Activated CD8-positive, alpha-beta T cell treated with anti-CD3 and anti-CD28 coated beads for 36 hours (primary cell): ENCODE results near the gene ARVCF. TPM values are rescaled to one million over a fixed set of nuclear protein-coding genes. Genes with fewer than 3 reads are reported as not detected.

Experiments
- ATAC-seq: fragments of 200-7000 bp; cut with Tn5 transposase; one replicate; pipeline ENCODE4 v1.10.0; 2021; ENCODE audit warnings: mild to moderate bottlenecking, moderate library complexity
- CTCF ChIA-PET: fragments of 350-600 bp; sonication (Branson Sonifier 250); formaldehyde crosslinking; loops from one replicate; lab custom pipeline; 2021; ENCODE audit warnings: antibody characterized with exemption; lab: Charles Lee
- POLR2A ChIA-PET: fragments of 350-600 bp; sonication (Branson Sonifier 250); formaldehyde crosslinking; loops from one replicate; lab custom pipeline; 2021; ENCODE audit warnings: antibody characterized with exemption; lab: Charles Lee
- DNase-seq: peaks from one replicate; pipeline ENCODE4 v3.0.0-alpha.2; 2020
- H3K27ac Mint-ChIP-seq: one replicate; pipeline ENCODE4 v1.8.0; 2021; ENCODE audit warnings: mild to moderate bottlenecking, mixed read lengths
- H3K27me3 Mint-ChIP-seq: one replicate; pipeline ENCODE4 v1.8.0; 2021; ENCODE audit warnings: mixed read lengths
- H3K36me3 Mint-ChIP-seq: one replicate; pipeline ENCODE4 v1.8.0; 2021; ENCODE audit warnings: low read depth, mixed read lengths
- H3K4me1 Mint-ChIP-seq: one replicate; pipeline ENCODE4 v1.8.0; 2021; ENCODE audit warnings: low read depth, mixed read lengths
- H3K4me3 Mint-ChIP-seq: one replicate; pipeline ENCODE4 v1.8.0; 2021; ENCODE audit warnings: mild to moderate bottlenecking, moderate library complexity, mixed read lengths
- H3K9me3 Mint-ChIP-seq: one replicate; pipeline ENCODE4 v1.8.0; 2021; ENCODE audit warnings: mixed read lengths
- CTCF ChIP-seq: fragments of 200-600 bp; IDR thresholded peaks from one replicate; pipeline ENCODE4 v1.8.0; 2022; ENCODE audit warnings: antibody characterized with exemption, mild to moderate bottlenecking
- intact Hi-C: fragments of 100-400 bp; cut with micrococcal nuclease; formaldehyde crosslinking; loops from one replicate; pipeline ENCODE4 v1.10.0; 2022
- total RNA-seq, 2 experiments: library from RNA; stranded (reverse); gene quantifications; one replicate each; pipeline ENCODE4 v1.2.3, GENCODE V29; 2021

ARVCF gene
- total RNA-seq, 2 experiments from 2014 or later = 1.2 to 1.9 TPM

DNA sequence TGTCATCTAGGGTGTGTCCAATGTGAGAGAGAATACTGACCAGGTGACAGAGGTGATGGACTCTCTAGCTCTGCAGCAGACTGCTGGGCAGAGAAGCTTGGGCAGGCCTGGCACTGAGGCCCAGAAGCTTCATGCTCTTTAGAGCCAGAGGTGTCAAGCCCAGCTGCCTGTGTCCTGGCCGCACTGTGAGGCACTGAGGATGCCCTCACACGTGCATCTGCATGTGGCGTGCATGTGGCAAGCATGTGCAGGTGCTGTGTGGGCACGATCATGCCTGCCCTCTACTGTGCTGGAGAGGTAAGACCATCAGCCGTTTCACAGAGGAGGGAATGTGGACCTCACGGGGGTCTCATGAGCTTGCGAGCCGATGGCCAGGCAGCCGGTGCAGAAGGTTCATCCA is 59.2 kb downstream of the ARVCF start:
- no peak overlapping the region for H3K27ac Mint-ChIP-seq

DNA sequence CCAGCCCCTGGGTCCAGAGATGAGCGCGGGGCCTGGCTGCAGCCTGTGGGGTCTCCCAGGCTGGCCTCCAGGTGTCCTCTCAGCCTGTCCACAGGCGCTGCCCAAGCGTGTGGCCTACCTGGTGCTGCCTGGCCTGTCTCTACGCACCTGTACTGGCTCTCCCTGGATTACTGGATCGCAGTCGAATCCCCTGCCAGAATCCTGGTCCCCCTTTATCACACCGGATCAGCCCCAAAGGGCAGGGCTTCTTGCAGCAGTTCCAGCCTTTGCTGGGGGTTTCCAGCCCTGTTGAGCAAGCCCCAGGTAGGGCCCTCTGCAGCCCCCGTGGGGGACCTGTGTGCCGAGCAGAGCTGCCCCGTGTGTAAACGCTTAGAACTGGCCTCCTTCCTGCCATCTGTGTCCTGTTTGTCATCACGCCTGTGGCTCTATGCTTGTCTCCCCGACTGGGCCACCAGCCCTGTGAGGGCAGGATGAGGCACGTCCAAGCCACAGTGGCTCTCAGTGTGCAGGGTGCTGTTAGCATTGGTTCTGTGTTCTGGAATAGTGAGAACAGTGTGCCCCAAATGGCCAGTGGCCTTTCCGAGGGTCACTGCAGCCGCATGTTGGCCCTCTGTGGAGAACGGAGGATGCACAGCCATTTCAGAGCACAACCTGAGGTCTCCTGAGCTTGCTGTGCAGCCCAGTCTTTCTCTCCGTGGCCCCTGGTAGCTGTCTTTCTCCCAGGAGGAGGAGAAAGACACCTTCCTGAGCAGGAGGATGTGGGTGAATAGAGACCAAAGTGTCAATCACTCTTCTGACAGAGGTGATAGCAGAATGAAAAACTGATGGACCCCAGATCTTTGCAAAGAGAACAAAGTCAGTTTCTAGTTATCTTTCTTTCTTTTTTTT is 61.1 kb downstream of the ARVCF start:
- Mint-ChIP-seq H3K4me3 (no peak overlapping the region), H3K4me1 (peaks cover 12% of the 10 kb centered on the region), H3K27me3 (no peaks in the 10 kb centered on the region), H3K36me3 (peaks cover 7% of the 10 kb centered on the region), H3K9me3 (no peaks in the 10 kb centered on the region), H3K27ac (peak overlapping the region; percentile 52)
- TF ChIP-seq CTCF = no peak
- intact Hi-C loops = no loop called here
- ATAC-seq (peak; percentile 64), DNase-seq (no peak)
- ChIA-PET POLR2A (no interaction called here), CTCF (interaction anchor here (0.8 to 1.5 kb wide), 2 partner anchors 16 to 166 kb away, joined by 3 read pairs; no protein-coding TSS in a partner anchor)

More for the DNA sequence above, 59.2 kb downstream of the ARVCF start:
- no peak for TF ChIP-seq CTCF
- DNase-seq (no peak), ATAC-seq (no peak)
- Mint-ChIP-seq H3K4me3 (no peak overlapping the region), H3K9me3 (no peaks in the 10 kb centered on the region), H3K27me3 (no peaks in the 10 kb centered on the region), H3K4me1 (peaks cover 13% of the 10 kb centered on the region), H3K36me3 (peaks cover under 1% of the 10 kb centered on the region)
- CTCF ChIA-PET = interaction anchor here (1.0 kb wide), 1 partner anchor 10 kb away, joined by 4 read pairs; no protein-coding TSS in a partner anchor
- intact Hi-C loops = no loop called here
- POLR2A ChIA-PET = interaction anchor here (0.7 to 0.8 kb wide), 2 partner anchors 20 to 133 kb away, joined by 3 read pairs; no protein-coding TSS in a partner anchor

DNA sequence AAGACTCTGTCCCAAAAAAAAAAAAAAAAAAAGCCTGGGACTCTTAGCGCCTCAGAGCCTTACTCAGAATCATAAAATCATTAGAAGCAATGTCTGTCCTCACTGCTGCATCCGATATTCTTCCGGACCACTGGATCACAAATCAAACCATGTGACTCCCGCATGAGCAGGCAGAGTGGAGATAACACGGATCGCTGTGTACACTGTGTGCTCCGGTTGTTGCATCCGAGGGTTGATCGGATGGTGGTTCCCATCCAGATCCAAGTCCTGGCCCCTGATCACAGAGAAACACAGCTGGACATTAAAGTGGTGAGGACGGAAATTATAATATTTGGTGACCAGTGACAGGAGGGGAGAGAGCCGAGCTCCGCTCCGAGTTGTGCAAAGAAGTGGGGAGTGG is 65.3 kb downstream of the ARVCF start:
- CTCF ChIA-PET = interaction anchor here (0.8 to 0.9 kb wide), 3 partner anchors 19 to 227 kb away, joined by 3 read pairs; partner anchors contain the start of gene GP1BB
- peaks cover 26% of the 10 kb centered on the region for H3K4me1 Mint-ChIP-seq
- H3K9me3 Mint-ChIP-seq = no peaks in the 10 kb centered on the region
- peaks cover 19% of the 10 kb centered on the region for H3K36me3 Mint-ChIP-seq
- no peak for TF ChIP-seq CTCF
- no peaks in the 10 kb centered on the region for H3K27me3 Mint-ChIP-seq
- no peak overlapping the region for H3K4me3 Mint-ChIP-seq
- ATAC-seq (no peak), DNase-seq (no peak)
- POLR2A ChIA-PET = no interaction called here
- intact Hi-C loops = no loop called here
- no peak overlapping the region for H3K27ac Mint-ChIP-seq

DNA sequence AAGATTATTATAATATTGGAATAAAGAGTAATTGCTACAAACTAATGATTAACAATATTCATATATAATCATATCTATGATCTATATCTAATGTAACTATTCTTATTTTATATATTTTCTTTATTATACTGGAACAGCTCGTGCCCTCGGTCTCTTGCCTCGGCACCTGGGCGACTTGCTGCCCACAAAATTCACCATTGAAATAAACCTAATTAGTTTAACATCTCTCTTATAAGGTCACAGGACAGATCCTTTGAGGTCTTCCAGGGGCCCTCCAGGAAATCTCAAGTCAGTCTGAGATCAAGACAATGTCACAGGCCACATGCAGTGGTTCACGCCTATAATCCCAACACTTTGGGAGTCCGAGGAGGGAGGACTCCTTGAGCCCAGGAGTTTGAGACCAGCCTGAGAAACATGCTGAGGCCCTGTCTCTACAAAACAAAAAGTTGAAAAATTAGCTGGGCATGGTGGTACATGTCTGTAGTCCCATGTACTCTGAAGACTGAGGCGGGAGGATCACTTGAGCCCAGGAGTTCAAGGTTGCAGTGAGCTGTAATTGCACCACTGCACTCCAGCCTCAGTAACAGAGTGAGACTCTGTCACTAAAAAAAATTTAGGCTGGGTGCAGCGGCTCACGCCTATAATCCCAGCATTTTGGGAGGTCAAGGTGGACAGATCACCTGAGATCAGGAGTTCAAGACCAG is 68.4 kb downstream of the ARVCF start:
- Mint-ChIP-seq H3K36me3 (peaks cover 29% of the 10 kb centered on the region), H3K9me3 (no peaks in the 10 kb centered on the region), H3K4me3 (no peak overlapping the region), H3K4me1 (peaks cover 28% of the 10 kb centered on the region), H3K27me3 (no peaks in the 10 kb centered on the region), H3K27ac (no peak overlapping the region)
- ATAC-seq (no peak), DNase-seq (no peak)
- ChIA-PET POLR2A (interaction anchor here (1.1 kb wide), 1 partner anchor 38 kb away, joined by 4 read pairs; no protein-coding TSS in a partner anchor), CTCF (interaction anchor here (0.7 to 2.5 kb wide), 20 partner anchors 9 to 224 kb away, joined by 3 to 21 read pairs (median 3); partner anchors contain the start of genes GP1BB and TANGO2)
- peak; percentile 7 for TF ChIP-seq CTCF
- intact Hi-C loops = no loop called here
